ENCODE data around the gene TRA2A.

DNA sequence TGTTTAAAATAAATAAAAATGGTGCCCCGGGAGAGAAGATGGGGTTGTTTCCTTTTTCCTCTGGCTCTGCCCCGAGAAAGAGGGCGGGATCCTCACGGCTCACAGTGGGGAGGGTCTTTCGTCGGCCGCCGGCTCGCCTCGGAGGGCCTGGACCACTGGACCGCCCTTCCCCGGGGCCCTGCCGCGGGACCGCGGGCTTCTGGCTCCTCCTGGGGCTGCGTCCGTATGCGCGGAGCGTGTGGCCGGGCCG, 58.0 kb downstream of the TRA2A start:
- TF ChIP-seq, protein P1, sequence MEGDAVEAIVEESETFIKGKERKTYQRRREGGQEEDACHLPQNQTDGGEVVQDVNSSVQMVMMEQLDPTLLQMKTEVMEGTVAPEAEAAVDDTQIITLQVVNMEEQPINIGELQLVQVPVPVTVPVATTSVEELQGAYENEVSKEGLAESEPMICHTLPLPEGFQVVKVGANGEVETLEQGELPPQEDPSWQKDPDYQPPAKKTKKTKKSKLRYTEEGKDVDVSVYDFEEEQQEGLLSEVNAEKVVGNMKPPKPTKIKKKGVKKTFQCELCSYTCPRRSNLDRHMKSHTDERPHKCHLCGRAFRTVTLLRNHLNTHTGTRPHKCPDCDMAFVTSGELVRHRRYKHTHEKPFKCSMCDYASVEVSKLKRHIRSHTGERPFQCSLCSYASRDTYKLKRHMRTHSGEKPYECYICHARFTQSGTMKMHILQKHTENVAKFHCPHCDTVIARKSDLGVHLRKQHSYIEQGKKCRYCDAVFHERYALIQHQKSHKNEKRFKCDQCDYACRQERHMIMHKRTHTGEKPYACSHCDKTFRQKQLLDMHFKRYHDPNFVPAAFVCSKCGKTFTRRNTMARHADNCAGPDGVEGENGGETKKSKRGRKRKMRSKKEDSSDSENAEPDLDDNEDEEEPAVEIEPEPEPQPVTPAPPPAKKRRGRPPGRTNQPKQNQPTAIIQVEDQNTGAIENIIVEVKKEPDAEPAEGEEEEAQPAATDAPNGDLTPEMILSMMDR (IDR thresholded peaks at IDR 0.05), result no peak
- TF ChIP-seq POLR2A (IDR thresholded peaks at IDR 0.05) (no peak), EP300 (IDR thresholded peaks at IDR 0.05) (no peak)

Measured in suprapubic skin (tissue), 3 donors.